HFF-Myc (cell line): ENCODE data around the gene ICA1L.

Experiments used
- DNase-seq: peaks from one replicate; pipeline ENCODE4 v3.0.0-alpha.2; 2011; ENCODE audit warnings: low read depth; ENCODE audit errors: extremely low read depth
- H3K4me3 ChIP-seq: replicated peaks from 2 replicates; pipeline ENCODE4 v1.5.1; 2011; ENCODE audit warnings: low read depth, mild to moderate bottlenecking, control low read depth, low read length
- CTCF ChIP-seq: IDR thresholded peaks from 2 replicates; pipeline ENCODE4 v1.5.1; 2012; ENCODE audit warnings: mild to moderate bottlenecking, low read depth, low read length, control low read depth; ENCODE audit errors: missing control alignments

Gene ICA1L

GRCh38 chr2:202726070-202726469 lies 145.5 kb downstream of the ICA1L start:
- no peak for TF ChIP-seq CTCF
- no peak for DNase-seq

GRCh38 chr2:202723746-202724145 lies 147.8 kb downstream of the ICA1L start:
- no peak overlapping the region for H3K4me3 ChIP-seq
- no peak for TF ChIP-seq CTCF
- DNase-seq, result no peak

More at GRCh38 chr2:202726070-202726469, 145.5 kb downstream of the ICA1L start:
- no peak overlapping the region for H3K4me3 ChIP-seq
